Measurements from ENCODE around the gene PLEKHA4.

DNA sequence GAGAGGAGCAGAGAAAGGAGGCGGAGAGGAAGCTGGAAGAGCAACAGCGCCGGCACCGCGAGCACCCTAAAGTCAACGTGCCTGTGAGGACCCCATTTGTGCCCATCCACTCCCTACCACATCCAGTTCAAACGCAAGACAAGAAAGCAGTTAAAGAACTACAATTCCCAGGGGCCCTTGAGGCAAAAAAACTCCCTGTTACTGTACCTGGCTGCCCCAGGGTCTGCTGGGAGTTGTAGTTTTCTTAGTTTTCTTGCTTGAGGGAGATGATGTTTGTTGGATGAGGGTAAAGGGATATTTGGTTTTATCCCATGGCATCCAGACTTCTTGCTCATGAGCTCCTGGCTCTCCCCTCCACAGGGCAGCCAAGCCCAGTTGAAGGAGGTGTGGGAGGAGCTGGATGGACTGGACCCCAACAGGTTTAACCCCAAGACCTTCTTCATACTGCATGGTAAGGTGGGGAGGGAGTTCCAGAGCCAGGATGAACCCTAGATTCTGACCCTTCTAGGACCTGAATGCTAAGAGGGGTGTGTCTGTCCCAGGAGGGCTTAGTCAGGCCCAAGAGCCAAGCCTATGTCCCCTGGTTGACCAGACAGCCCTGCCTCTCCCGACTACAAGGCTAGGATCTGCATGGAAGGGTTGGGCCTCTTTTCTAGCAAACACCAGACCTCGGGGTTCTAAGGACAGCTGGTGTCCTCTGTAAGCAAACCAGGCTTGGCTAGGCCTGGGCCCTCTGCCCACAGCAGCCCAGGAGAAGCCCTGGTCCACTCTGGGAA, 44.9 kb upstream of the PLEKHA4 start:
- no peak for TF ChIP-seq CTCF (IDR thresholded peaks at IDR 0.05)
- no peak for TF ChIP-seq POLR2A (IDR thresholded peaks at IDR 0.05; ENCODE audit: low read depth)

All from esophagus muscularis mucosa (tissue), 3 donors.